ENCODE measurements around the gene PSEN1.

PSEN1 gene

GRCh38 chr14:73238424-73238852 is 102.1 kb downstream of the PSEN1 start:
- no peak for DNase-seq (ENCODE audit: extremely low read depth in 1 of 2, low read depth in 1 of 2)

GRCh38 chr14:73238941-73239340 is 102.6 kb downstream of the PSEN1 start:
- DNase-seq (ENCODE audit: extremely low read depth in 1 of 2, low read depth in 1 of 2): no peak

- DNase-seq (ENCODE audit: extremely low read depth in 1 of 2, low read depth in 1 of 2): no peak
Observed at GRCh38 chr14:73239393-73240241, 103.3 kb downstream of the PSEN1 start.

GRCh38 chr14:73240816-73241480 is 104.6 kb downstream of the PSEN1 start:
- no peak for DNase-seq (ENCODE audit: extremely low read depth in 1 of 2, low read depth in 1 of 2)

- DNase-seq (ENCODE audit: extremely low read depth in 1 of 2, low read depth in 1 of 2): no peak
Observed at GRCh38 chr14:73241481-73242165, 105.3 kb downstream of the PSEN1 start.

GRCh38 chr14:73242357-73242901 is 106.1 kb downstream of the PSEN1 start:
- DNase-seq (ENCODE audit: extremely low read depth in 1 of 2, low read depth in 1 of 2): no peak

GRCh38 chr14:73243341-73243740 is 107.0 kb downstream of the PSEN1 start:
- no peak for DNase-seq (ENCODE audit: extremely low read depth in 1 of 2, low read depth in 1 of 2)

- no peak for DNase-seq (ENCODE audit: extremely low read depth in 1 of 2, low read depth in 1 of 2)
Observed at GRCh38 chr14:73243748-73244147, 107.4 kb downstream of the PSEN1 start.

GRCh38 chr14:73244541-73245290 is 108.4 kb downstream of the PSEN1 start:
- no peak for DNase-seq (ENCODE audit: extremely low read depth in 1 of 2, low read depth in 1 of 2)

- peak in 1 of 2 donors; percentile 29 for DNase-seq (ENCODE audit: extremely low read depth in 1 of 2, low read depth in 1 of 2)
Observed at GRCh38 chr14:73245480-73246325, 109.4 kb downstream of the PSEN1 start.

- no peak for DNase-seq (ENCODE audit: extremely low read depth in 1 of 2, low read depth in 1 of 2)
Observed at GRCh38 chr14:73246387-73247150, 110.3 kb downstream of the PSEN1 start.

- no peak for DNase-seq (ENCODE audit: extremely low read depth in 1 of 2, low read depth in 1 of 2)
Observed at GRCh38 chr14:73248108-73248868, 112.0 kb downstream of the PSEN1 start.

GRCh38 chr14:73249108-73249507 is 112.8 kb downstream of the PSEN1 start:
- DNase-seq (ENCODE audit: extremely low read depth in 1 of 2, low read depth in 1 of 2): no peak

GRCh38 chr14:73249564-73250316 is 113.4 kb downstream of the PSEN1 start:
- no peak for DNase-seq (ENCODE audit: extremely low read depth in 1 of 2, low read depth in 1 of 2)

GRCh38 chr14:73250317-73250713 is 114.0 kb downstream of the PSEN1 start:
- DNase-seq (ENCODE audit: extremely low read depth in 1 of 2, low read depth in 1 of 2): no peak

- DNase-seq (ENCODE audit: extremely low read depth in 1 of 2, low read depth in 1 of 2): no peak
Observed at GRCh38 chr14:73250781-73251500, 114.6 kb downstream of the PSEN1 start.
